Omental fat pad (tissue), 4 donors: ENCODE results near the gene TMEM97. TPM values are rescaled to one million over a fixed set of nuclear protein-coding genes. Genes with fewer than 3 reads are reported as not detected.
"Not testable (repeated sequence)": the region's sequence is repeated elsewhere in the genome, so short reads cannot be mapped to it uniquely, and the experiment has no call there.

Source experiments
- ATAC-seq: fragments of 150-250 bp; one replicate; pipeline ENCODE4 v1.9.1; 2016; ENCODE audit warnings: mild to moderate bottlenecking, moderate library complexity; ENCODE audit not compliant: low FRiP score
- DNase-seq: peaks from one replicate; pipeline ENCODE4 v3.0.0-alpha.2; 2019; ENCODE audit warnings: low spot score
- total RNA-seq, 4 donors: library from RNA; depleted of rRNA; stranded (reverse); fragments of >200 nt; gene quantifications; one replicate each; pipeline ENCODE4 v1.1.0, GENCODE V29; 2016
- TF ChIP-seq, protein P1 (sequence below), 3 donors: fragments of 450-650 bp; IDR thresholded peaks; one replicate each; pipeline ENCODE4 v1.5.1; 2016 to 2017; ENCODE audit warnings: antibody characterized with exemption in 3 of 3, mild to moderate bottlenecking in 3 of 3, moderate library complexity in 2 of 3

Gene TMEM97
- total RNA-seq, 4 donors from 2014 or later = 3.3 to 10.0 (median 5.1) TPM

DNA sequence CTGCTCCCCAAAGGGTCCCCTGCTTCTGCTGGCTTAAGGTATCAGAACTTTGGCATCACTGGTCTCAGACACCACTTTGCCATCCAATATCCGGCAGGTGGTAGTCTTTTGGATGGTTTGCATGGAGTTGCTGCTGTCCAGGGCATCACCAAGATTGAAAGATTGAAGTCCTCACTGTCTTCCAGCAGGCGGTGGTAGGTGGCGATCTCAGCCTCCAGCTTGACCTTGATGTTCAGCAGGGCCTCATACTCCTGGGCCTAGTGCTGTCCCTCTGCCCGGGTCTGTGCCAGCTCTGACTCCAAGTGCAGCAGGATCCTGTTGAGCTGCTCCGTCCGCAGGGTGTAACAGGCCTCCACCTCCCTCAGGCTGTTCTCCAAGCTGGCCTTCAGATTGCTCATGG lies 43.0 kb upstream of the TMEM97 start:
- TF ChIP-seq, protein P1, sequence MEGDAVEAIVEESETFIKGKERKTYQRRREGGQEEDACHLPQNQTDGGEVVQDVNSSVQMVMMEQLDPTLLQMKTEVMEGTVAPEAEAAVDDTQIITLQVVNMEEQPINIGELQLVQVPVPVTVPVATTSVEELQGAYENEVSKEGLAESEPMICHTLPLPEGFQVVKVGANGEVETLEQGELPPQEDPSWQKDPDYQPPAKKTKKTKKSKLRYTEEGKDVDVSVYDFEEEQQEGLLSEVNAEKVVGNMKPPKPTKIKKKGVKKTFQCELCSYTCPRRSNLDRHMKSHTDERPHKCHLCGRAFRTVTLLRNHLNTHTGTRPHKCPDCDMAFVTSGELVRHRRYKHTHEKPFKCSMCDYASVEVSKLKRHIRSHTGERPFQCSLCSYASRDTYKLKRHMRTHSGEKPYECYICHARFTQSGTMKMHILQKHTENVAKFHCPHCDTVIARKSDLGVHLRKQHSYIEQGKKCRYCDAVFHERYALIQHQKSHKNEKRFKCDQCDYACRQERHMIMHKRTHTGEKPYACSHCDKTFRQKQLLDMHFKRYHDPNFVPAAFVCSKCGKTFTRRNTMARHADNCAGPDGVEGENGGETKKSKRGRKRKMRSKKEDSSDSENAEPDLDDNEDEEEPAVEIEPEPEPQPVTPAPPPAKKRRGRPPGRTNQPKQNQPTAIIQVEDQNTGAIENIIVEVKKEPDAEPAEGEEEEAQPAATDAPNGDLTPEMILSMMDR (IDR thresholded peaks at IDR 0.05) = no peak
- no peak for ATAC-seq
- no peak for DNase-seq

DNA sequence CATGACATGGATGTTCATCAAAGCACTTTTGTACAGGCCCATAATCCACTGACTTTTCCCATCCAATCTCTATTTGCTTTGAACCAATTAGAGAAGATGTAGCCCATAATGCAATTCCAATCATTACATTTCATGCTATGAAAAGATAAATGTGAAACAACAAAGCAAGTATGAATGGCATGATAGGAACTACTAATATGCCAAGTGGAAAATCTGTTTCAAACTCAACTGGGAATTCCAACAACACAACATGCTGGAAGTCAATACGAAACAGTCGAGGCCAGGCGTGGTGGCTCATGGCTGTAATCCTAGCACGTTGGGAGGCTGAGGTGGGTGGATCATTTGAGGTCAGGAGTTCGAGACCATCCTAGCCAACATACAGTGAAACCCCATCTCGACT lies 39.6 kb upstream of the TMEM97 start:
- no peak for ATAC-seq
- TF ChIP-seq, protein P1 (IDR thresholded peaks at IDR 0.05) = no peak
- DNase-seq = no peak

DNA sequence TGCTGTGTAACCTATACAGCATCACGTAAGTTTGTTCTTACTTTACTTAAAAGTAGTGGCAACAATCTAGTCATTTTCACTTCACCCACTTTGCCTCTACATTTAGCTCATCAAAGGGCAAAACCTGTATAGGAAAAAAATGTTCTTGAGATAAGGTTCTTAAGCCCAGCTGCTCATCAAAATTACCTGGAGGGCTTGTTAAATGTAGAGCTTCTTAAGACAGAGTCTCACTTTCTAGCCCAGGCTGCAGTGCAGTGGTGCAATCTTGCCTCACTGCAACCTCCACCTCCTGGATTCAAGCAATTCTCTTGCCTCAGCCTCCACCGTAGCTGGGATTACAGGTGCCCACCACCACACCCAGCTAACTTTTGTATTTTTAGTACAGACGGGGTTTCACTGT lies 38.2 kb upstream of the TMEM97 start:
- ATAC-seq (no peak), DNase-seq (no peak)
- TF ChIP-seq, protein P1 (IDR thresholded peaks at IDR 0.05) = no peak

DNA sequence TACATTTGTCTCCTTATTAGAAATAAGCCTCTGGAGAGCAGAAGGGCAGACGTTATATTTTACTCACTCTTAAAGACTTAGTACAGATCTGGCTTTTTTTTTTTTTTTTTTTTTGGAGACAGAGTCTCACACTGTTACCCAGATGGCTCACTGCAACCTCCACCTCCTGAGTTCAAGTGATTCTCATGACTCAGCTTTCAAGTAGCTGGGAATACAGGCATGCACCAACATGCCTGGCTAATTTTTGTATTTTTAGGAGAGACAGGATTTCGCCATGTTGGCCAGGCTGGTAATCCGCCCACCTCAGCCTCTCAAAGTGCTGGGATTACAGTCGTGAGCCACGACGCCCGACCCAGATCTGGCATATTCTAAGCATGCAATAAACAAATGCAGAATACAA lies 36.4 kb upstream of the TMEM97 start:
- DNase-seq (no peak), ATAC-seq (no peak)
- TF ChIP-seq, protein P1 (IDR thresholded peaks at IDR 0.05) = no peak

DNA sequence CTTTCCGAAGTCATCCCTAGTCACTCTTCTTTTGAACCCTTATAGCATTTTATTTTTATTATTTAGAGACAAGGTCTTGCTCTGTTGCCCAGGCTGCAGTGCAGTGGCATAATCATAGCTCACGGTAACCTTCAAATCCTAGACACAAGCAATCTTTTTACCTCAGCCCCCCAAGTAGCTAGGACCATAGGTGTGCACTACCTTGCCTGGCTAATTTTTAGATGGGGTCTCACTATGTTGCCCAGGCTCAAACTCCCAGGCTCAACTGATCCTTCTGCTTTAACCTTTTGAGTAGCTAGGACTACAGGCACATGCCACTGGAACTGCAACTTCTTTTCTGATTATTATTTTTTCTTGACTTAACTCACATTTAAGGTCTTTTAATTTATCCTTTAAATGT lies 33.0 kb upstream of the TMEM97 start:
- TF ChIP-seq, protein P1 (IDR thresholded peaks at IDR 0.05) = no peak
- ATAC-seq (no peak), DNase-seq (no peak)

DNA sequence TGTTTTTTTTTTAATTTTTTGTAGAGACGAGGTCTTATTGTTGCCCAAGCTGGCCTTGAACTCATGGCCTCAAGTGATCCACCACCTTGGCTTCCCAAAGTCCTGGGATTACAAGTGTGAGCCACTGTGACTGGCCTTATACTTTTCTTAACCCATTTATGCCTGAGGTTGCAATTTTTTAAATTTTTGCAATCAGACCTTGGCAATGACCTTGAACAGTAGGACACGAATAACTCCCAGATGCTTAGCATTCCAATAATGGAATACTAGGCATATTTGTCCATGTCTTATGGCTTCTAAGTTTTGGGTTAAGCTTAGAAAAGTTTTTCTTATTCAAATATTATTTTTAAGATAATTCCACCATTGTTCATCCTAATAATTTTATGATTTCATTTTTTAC lies 28.3 kb upstream of the TMEM97 start:
- TF ChIP-seq, protein P1 (IDR thresholded peaks at IDR 0.05) = no peak
- DNase-seq = no peak
- no peak for ATAC-seq

DNA sequence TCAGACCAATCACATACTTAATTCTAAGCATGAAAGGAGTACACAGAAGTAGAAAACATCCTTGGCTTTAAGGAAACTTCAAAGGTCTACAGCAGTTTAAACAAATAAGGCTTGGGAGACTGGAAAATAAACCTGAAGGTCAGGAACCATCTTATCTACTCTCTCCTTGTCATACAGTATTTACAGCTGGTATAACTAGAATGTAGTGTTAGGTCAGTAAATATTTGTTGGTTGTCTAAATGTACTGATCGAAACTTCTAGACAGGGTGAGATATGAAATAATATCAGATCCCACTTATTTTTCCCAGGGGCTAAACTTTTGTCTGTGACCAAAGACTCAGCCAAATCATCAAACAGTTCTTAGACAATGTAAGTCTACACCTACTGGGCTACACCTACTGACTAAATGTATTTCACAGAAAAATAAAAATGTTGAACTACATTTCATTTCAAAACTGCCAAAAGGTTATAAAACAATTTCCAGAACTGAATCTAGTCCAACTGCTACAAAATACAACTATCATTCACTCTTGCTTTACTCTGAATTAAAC lies 27.1 kb upstream of the TMEM97 start:
- TF ChIP-seq, protein P1 (IDR thresholded peaks at IDR 0.05) = no peak
- no peak for ATAC-seq
- no peak for DNase-seq

DNA sequence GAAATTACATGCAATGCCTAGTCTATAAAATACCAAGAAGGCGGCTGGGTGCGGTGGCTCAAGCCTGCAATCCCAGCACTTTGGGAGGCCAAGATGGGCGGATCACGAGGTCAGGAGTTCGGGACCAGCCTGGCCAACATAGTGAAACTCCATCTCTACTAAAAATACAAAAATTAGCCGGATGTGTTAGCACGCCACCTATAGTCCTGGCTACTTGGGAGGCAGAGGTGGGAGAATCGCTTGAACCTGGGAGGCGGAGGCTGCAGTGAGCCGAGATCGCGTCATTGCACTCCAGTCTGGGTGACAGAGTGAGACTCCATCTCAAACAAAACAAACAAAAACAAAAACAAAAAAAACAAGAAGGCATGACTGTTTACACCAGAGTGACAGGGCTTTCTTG lies 26.1 kb upstream of the TMEM97 start:
- DNase-seq, ATAC-seq: not testable (repeated sequence)
